Neutrophil (primary cell): ENCODE measurements around the gene UBE2J2.

Experiments used
- H3K27ac ChIP-seq: fragments of 200-600 bp; sonication (generic); 2 replicates; pipeline ENCODE4 v1.5.1; 2016; ENCODE audit warnings: mild to moderate bottlenecking, moderate library complexity
- H3K27me3 ChIP-seq: fragments of 200-600 bp; sonication (generic); 2 replicates; pipeline ENCODE4 v1.6.0; 2016; ENCODE audit warnings: mild to moderate bottlenecking
- H3K36me3 ChIP-seq: fragments of 200-600 bp; sonication (generic); 2 replicates; pipeline ENCODE4 v1.5.1; 2017
- H3K4me1 ChIP-seq, 2 experiments: fragments of 200-600 bp in 1 of 2; sonication (generic) in 1 of 2; 1 replicate in 1 of 2; 2 replicates in 1 of 2; pipeline versions ENCODE4 v1.5.1 to v1.6.1; 2013 to 2016; ENCODE audit warnings: low read depth in 1 of 2, low read length in 1 of 2, mild to moderate bottlenecking in 1 of 2, moderate library complexity in 1 of 2; ENCODE audit not compliant: control insufficient read depth in 1 of 2, insufficient read depth in 1 of 2
- H3K4me3 ChIP-seq, 2 experiments: fragments of 200-600 bp in 1 of 2; sonication (generic) in 1 of 2; 1 replicate in 1 of 2; 2 replicates in 1 of 2; pipeline ENCODE4 v1.5.1; 2013 to 2016; ENCODE audit warnings: low read depth in 1 of 2, low read length in 1 of 2, mild to moderate bottlenecking in 1 of 2, moderate library complexity in 1 of 2
- H3K9me3 ChIP-seq: fragments of 200-600 bp; sonication (generic); 2 replicates; pipeline ENCODE4 v1.5.1; 2016
- TF ChIP-seq, protein P1 (sequence below): fragments of 200-600 bp; sonication (generic); IDR thresholded peaks from 2 replicates; pipeline ENCODE4 v1.5.1; 2016; ENCODE audit warnings: antibody characterized with exemption

UBE2J2 gene

DNA sequence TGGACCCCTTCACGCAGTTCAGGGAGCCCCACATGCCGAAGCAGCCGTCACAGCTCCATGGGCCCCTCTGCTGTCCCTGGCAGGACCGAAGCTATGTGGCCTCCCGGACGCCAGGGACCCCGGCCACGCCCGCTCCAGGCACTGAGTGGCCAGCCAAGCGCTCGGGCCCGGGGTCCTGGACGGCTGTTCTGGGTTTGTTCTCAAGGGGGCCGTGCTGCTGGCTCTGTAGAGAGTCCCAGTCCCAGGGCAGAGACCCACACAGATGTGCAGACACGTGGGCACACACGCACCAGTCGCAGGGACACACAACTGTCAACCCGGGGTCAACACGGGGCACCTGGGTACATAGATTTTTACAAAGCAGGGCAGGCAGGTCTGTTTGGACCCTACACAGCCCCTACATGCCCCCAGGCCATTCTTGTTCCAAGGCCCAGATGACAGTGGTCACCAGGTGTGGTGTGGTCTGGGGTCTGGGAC, 34.9 kb downstream of the UBE2J2 start:
- Histone ChIP-seq H3K36me3 (no peaks in the 10 kb centered on the region), H3K4me3 (no peak overlapping the region), H3K4me1 (no peaks in the 10 kb centered on the region), H3K27ac (no peak overlapping the region), H3K27me3 (peaks cover 41% of the 10 kb centered on the region), H3K9me3 (no peaks in the 10 kb centered on the region)
- TF ChIP-seq, protein P1, sequence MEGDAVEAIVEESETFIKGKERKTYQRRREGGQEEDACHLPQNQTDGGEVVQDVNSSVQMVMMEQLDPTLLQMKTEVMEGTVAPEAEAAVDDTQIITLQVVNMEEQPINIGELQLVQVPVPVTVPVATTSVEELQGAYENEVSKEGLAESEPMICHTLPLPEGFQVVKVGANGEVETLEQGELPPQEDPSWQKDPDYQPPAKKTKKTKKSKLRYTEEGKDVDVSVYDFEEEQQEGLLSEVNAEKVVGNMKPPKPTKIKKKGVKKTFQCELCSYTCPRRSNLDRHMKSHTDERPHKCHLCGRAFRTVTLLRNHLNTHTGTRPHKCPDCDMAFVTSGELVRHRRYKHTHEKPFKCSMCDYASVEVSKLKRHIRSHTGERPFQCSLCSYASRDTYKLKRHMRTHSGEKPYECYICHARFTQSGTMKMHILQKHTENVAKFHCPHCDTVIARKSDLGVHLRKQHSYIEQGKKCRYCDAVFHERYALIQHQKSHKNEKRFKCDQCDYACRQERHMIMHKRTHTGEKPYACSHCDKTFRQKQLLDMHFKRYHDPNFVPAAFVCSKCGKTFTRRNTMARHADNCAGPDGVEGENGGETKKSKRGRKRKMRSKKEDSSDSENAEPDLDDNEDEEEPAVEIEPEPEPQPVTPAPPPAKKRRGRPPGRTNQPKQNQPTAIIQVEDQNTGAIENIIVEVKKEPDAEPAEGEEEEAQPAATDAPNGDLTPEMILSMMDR = no peak

- H3K4me3 ChIP-seq = no peak overlapping the region
- no peaks in the 10 kb centered on the region for H3K9me3 ChIP-seq
- peaks cover 41% of the 10 kb centered on the region for H3K27me3 ChIP-seq
- no peak overlapping the region for H3K27ac ChIP-seq
- H3K4me1 ChIP-seq = peaks cover 0 to under 1% of the 10 kb centered on the region in 2 experiments
- no peaks in the 10 kb centered on the region for H3K36me3 ChIP-seq
- TF ChIP-seq, protein P1 = no peak
These were observed 35.6 kb downstream of the UBE2J2 start for GRCh38 chr1:1237874-1238701.

GRCh38 chr1:1236945-1237873, 36.4 kb downstream of the UBE2J2 start:
- H3K36me3 ChIP-seq = no peaks in the 10 kb centered on the region
- no peak overlapping the region for H3K27ac ChIP-seq
- peaks cover 41% of the 10 kb centered on the region for H3K27me3 ChIP-seq
- TF ChIP-seq, protein P1 = no peak
- no peak overlapping the region for H3K4me3 ChIP-seq
- no peaks in the 10 kb centered on the region for H3K9me3 ChIP-seq
- H3K4me1 ChIP-seq = peaks cover 6 to 7% of the 10 kb centered on the region in 2 experiments

- no peak overlapping the region for H3K4me3 ChIP-seq
- TF ChIP-seq, protein P1 = no peak
- H3K36me3 ChIP-seq = no peaks in the 10 kb centered on the region
- H3K27me3 ChIP-seq = peaks cover 41% of the 10 kb centered on the region
- no peaks in the 10 kb centered on the region for H3K9me3 ChIP-seq
- H3K27ac ChIP-seq = no peak overlapping the region
- peaks cover 8 to 9% of the 10 kb centered on the region in 2 experiments for H3K4me1 ChIP-seq
These were observed 37.4 kb downstream of the UBE2J2 start for GRCh38 chr1:1236176-1236763.

DNA sequence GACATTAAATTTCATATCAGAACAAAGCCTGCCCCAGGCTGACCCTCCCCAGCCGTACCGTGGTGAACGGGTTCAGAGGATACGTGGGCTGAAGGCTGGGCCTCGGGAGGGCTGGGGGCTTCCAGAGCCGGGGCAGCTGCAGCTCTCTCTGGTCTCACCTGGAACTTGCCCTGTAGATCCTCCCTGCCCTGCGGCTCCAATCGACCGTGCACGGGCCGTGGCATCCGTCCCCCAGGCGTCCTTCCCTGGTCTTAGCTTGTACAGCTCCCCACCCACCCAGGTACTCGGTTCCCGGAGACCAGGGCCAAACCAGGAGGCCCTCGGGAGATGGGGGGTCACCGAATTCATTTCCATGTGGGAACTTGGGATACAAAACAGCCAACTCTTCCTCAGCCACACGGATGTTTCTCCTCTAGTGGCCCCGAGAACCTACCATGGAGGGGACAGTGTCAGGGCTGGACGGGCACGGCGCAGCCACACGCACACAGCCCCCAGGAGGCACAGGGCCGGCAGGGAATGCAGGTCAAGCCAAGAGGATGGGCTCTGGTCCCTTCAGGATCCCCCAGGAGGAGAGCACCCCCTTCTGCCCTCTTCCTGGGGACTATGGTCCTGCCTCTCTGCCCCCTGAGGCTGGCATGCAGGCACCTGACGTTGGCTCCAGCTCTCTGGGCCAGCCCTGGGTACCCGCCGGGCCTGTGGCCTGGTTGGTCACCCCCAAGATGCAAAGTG, 38.5 kb downstream of the UBE2J2 start:
- peaks cover 19 to 20% of the 10 kb centered on the region in 2 experiments for H3K4me1 ChIP-seq
- H3K9me3 ChIP-seq = no peaks in the 10 kb centered on the region
- TF ChIP-seq, protein P1 = no peak
- no peaks in the 10 kb centered on the region for H3K36me3 ChIP-seq
- H3K4me3 ChIP-seq = no peak overlapping the region
- H3K27me3 ChIP-seq = peaks cover 35% of the 10 kb centered on the region
- no peak overlapping the region for H3K27ac ChIP-seq
